CD4-positive, alpha-beta T cell treated with Interleukin-10 for 1 hour (primary cell): ENCODE measurements around the gene CTPS2.

Source experiments
- DNase-seq: peaks from one replicate; pipeline ENCODE4 v3.0.0-alpha.2; 2020

CTPS2 gene

GRCh38 chrX:16544969-16545368, 167.5 kb downstream of the CTPS2 start:
- no peak for DNase-seq
